ENCODE measurements around the gene APOL1.

APOL1 gene

GRCh38 chr22:36244522-36245391, 8.2 kb upstream of the APOL1 start:
- Histone ChIP-seq H3K27me3 (ENCODE audit: insufficient read depth, low read length, poor library complexity) (no peaks in the 10 kb centered on the region), H4K20me1 (ENCODE audit: insufficient read depth, low read length) (no peaks in the 10 kb centered on the region), H3K79me2 (ENCODE audit: insufficient read depth, low read length) (no peaks in the 10 kb centered on the region), H3K27ac (ENCODE audit: low read length) (no peak overlapping the region), H2AFZ (ENCODE audit: low read depth, low read length) (no peak overlapping the region), H3K36me3 (ENCODE audit: insufficient read depth, low read length) (no peaks in the 10 kb centered on the region), H3K9ac (ENCODE audit: low read depth, low read length) (no peak overlapping the region), H3K9me3 (ENCODE audit: insufficient read depth, low read length, severe bottlenecking) (peaks cover 2% of the 10 kb centered on the region), H3K4me3 (ENCODE audit: low read depth in 1 of 2, low read length in 2 of 2) (no peak overlapping the region), H3K4me2 (ENCODE audit: insufficient read depth, low read length) (no peak overlapping the region), H3K4me1 (ENCODE audit: insufficient read depth, low read length) (peaks cover 3% of the 10 kb centered on the region)
- TF ChIP-seq EZH2 (IDR thresholded peaks at IDR 0.05; ENCODE audit: borderline replicate concordance, low read depth, low read length, severe bottlenecking) (no peak), CTCF (IDR thresholded peaks at IDR 0.05; ENCODE audit: borderline replicate concordance, extremely low read depth, low read length, poor library complexity, severe bottlenecking) (no peak)
- ATAC-seq (ENCODE audit: insufficient read depth, low read depth) (no peak), DNase-seq (no peak)

- ATAC-seq (ENCODE audit: insufficient read depth, low read depth) (no peak), DNase-seq (no peak)
- H2AFZ ChIP-seq (ENCODE audit: low read depth, low read length): no peak overlapping the region
- no peak overlapping the region for H3K9ac ChIP-seq (ENCODE audit: low read depth, low read length)
- H3K27me3 ChIP-seq (ENCODE audit: insufficient read depth, low read length, poor library complexity): no peaks in the 10 kb centered on the region
- no peaks in the 10 kb centered on the region for H3K36me3 ChIP-seq (ENCODE audit: insufficient read depth, low read length)
- H3K4me3 ChIP-seq (ENCODE audit: low read depth in 1 of 2, low read length in 2 of 2): no peak overlapping the region
- H3K9me3 ChIP-seq (ENCODE audit: insufficient read depth, low read length, severe bottlenecking): peaks cover 2% of the 10 kb centered on the region
- H3K4me2 ChIP-seq (ENCODE audit: insufficient read depth, low read length): no peak overlapping the region
- H3K4me1 ChIP-seq (ENCODE audit: insufficient read depth, low read length): no peaks in the 10 kb centered on the region
- no peak overlapping the region for H3K27ac ChIP-seq (ENCODE audit: low read length)
- H3K79me2 ChIP-seq (ENCODE audit: insufficient read depth, low read length): no peaks in the 10 kb centered on the region
- no peaks in the 10 kb centered on the region for H4K20me1 ChIP-seq (ENCODE audit: insufficient read depth, low read length)
- no peak for TF ChIP-seq EZH2 (IDR thresholded peaks at IDR 0.05; ENCODE audit: borderline replicate concordance, low read depth, low read length, severe bottlenecking)
- no peak for TF ChIP-seq CTCF (IDR thresholded peaks at IDR 0.05; ENCODE audit: borderline replicate concordance, extremely low read depth, low read length, poor library complexity, severe bottlenecking)
Observed at GRCh38 chr22:36245805-36246356, 7.1 kb upstream of the APOL1 start.

GRCh38 chr22:36246718-36247117, 6.2 kb upstream of the APOL1 start:
- Histone ChIP-seq H3K27me3 (ENCODE audit: insufficient read depth, low read length, poor library complexity) (no peaks in the 10 kb centered on the region), H3K4me3 (ENCODE audit: low read depth in 1 of 2, low read length in 2 of 2) (no peak overlapping the region), H4K20me1 (ENCODE audit: insufficient read depth, low read length) (no peaks in the 10 kb centered on the region), H2AFZ (ENCODE audit: low read depth, low read length) (no peak overlapping the region), H3K9ac (ENCODE audit: low read depth, low read length) (no peak overlapping the region), H3K4me2 (ENCODE audit: insufficient read depth, low read length) (no peak overlapping the region), H3K79me2 (ENCODE audit: insufficient read depth, low read length) (no peaks in the 10 kb centered on the region), H3K9me3 (ENCODE audit: insufficient read depth, low read length, severe bottlenecking) (peaks cover 2% of the 10 kb centered on the region), H3K36me3 (ENCODE audit: insufficient read depth, low read length) (no peaks in the 10 kb centered on the region), H3K4me1 (ENCODE audit: insufficient read depth, low read length) (no peaks in the 10 kb centered on the region), H3K27ac (ENCODE audit: low read length) (no peak overlapping the region)
- TF ChIP-seq CTCF (IDR thresholded peaks at IDR 0.05; ENCODE audit: borderline replicate concordance, extremely low read depth, low read length, poor library complexity, severe bottlenecking) (no peak), EZH2 (IDR thresholded peaks at IDR 0.05; ENCODE audit: borderline replicate concordance, low read depth, low read length, severe bottlenecking) (no peak)
- no peak for ATAC-seq (ENCODE audit: insufficient read depth, low read depth)
- no peak for DNase-seq
